HG02943 (cell line): ENCODE data around the gene CNOT10.
"Not testable (repeated sequence)": the region's sequence is repeated elsewhere in the genome, so short reads cannot be mapped to it uniquely, and the experiment has no call there.

Source experiments
- ATAC-seq: cut with Tn5 transposase; IDR thresholded peaks from one replicate; pipeline ENCODE4 v1.9.1; 2021; ENCODE audit warnings: mild to moderate bottlenecking, low read depth, moderate library complexity; ENCODE audit not compliant: unreplicated experiment

The CNOT10 gene

GRCh38 chr3:32686713-32687112 is 1.7 kb downstream of the CNOT10 start:
- ATAC-seq, result no peak

DNA sequence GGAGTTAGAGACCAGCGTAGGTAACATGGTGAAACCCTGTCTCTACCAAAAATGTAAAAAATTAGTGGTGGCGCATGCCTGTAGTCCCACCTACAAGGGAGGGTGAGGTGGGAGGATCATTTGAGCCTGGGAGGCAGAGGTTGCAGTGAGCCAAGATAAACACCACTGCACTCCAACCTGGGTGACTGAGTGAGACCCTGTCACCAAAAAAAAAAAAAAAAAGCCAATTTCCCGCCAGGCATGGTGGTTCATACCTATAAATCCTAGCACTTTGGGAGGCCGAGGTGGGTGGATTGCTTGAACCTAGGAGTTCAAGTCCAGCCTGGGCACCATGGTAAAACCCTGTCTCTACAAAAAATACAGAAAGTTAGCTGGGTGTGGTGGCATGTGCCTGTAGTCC is 6.9 kb downstream of the CNOT10 start:
- no peak for ATAC-seq

- no peak for ATAC-seq
Measured at GRCh38 chr3:32696523-32696922, 11.5 kb downstream of the CNOT10 start.

GRCh38 chr3:32698506-32698905 is 13.5 kb downstream of the CNOT10 start:
- ATAC-seq, result no peak

DNA sequence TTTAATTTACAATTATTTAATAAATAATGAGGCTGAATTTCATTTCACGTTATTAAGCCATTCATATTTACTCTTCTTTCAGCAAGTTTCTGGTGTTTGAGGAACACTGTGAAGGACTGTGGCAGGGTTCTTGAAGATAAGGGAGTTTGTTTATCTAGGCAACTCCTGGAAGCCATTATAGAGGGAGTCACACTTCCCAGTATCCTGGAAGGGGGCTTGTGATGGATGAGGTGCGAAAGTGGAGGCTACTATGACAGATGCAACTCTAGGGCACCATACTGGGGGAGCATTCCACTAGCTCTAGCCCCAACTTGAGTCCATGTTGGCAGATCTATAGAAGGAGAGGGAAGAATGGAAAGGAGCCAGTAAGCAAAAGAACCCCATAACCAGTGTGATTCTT is 14.4 kb downstream of the CNOT10 start:
- ATAC-seq, result no peak

DNA sequence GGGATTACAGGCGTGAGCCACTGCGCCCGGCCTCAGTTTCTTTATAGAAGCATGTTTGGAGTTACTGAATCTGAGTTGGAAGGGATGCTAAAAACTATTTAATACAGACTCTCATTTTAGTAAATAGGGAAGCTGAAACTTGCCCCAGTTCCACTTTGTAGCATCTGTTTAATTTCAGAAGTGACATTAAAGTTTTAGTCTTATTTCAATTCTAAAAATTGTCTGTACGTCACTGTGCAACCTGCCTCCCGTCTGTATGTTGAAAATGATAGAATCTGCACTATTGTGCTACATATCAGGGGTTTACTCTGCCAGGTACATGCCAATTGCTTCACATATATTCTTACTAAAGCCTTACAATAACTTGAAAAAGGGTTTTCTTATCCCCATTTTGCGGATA is 15.3 kb downstream of the CNOT10 start:
- ATAC-seq, result no peak

DNA sequence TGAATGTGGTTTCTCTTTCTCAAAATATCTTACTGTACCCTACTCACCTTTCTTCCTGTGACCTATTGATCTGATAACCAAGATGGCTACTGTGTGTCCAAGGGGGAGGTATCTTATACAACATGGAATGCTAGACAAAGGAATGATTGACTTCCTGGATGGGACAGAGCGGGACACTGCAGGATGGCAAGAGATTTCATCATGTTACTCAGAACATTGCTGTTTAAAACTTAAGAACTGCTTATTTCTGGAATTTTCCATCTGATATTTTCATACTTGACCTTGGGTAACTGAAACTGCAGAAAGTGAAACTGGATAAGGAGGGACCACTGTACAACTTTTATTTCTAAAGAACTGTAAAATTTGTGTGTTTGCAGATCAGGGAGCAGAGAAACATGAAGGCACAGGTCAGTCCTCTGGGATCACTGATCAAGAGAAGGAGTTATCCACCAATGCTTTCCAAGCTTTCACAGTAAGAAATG is 18.5 kb downstream of the CNOT10 start:
- ATAC-seq, result no peak

- no peak for ATAC-seq
Measured at GRCh38 chr3:32705232-32705631, 20.2 kb downstream of the CNOT10 start.

DNA sequence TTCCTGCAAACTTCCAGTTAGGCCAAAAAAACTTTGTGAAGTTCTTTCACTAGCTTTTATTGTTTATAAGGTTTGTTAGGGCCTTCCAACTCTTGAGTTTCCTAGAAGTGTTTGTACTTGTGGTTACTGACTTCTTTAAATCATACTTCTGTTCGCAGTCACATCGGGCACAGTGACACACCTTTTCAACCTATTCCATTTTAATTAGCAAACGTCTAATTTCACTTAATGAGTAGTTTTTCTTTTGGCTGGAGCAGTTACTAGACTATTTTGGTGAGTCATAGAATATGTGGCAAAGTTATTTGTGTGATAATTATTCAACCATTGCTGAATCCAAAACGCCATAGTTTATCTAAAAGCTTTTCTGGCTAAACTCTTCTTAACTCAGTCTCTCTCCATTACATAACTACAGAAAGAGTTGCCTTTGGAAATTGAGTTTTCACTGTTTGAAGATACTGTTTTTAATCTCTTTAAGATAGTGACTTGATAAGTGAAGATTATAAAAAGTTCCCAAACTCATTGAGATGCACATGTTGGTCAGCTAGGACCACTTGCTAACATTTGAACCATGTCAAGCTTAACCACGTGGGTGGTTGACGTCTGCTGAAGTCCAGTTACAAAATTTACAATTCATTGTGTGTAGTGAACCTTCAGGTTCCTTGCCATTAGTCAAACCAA is 21.5 kb downstream of the CNOT10 start:
- ATAC-seq, result no peak

- ATAC-seq, result no peak
Measured at GRCh38 chr3:32707026-32707370, 22.0 kb downstream of the CNOT10 start.

GRCh38 chr3:32708672-32709283 is 23.8 kb downstream of the CNOT10 start:
- no peak for ATAC-seq

GRCh38 chr3:32709346-32709745 is 24.4 kb downstream of the CNOT10 start:
- no peak for ATAC-seq

GRCh38 chr3:32712506-32713055 is 27.6 kb downstream of the CNOT10 start:
- ATAC-seq, result no peak

DNA sequence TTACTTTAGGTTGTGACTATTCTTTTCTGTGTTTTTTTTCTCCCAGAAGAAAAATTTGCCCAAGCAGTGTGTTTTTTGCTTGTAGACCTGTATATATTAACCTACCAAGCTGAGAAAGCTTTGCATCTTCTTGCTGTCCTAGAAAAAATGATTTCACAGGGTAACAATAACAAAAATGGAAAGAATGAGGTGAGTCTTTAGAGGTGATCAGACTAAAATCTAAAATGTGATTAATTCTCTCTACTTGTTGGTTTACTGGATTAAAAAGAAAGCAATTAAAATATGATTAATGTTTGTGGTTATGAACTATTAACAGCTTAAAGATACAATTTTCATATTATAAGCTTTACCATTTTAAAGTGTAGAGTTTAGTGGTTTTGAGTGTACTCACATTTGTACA is 28.2 kb downstream of the CNOT10 start:
- ATAC-seq, result no peak

DNA sequence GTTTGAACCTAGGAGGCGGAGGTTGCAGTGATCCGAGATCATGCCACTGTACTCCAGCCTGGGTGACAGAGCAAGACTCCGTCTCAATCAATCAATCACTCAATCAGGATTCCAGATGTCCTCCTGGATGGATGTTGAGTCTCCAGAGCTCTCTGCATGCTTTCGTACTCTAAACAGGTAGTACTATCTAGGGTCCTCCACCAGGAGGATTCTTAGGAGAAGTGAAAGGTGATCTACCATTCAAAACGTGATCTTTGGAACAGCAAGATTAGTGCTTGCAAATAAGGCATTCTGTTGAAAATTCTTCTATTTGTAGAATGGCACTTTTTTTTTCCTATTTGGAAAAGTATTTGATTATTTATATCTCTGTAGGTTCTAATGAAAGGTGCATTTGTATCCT is 34.3 kb downstream of the CNOT10 start:
- ATAC-seq, result no peak

GRCh38 chr3:32719931-32720330 is 34.9 kb downstream of the CNOT10 start:
- no peak for ATAC-seq

GRCh38 chr3:32725721-32726120 is 40.7 kb downstream of the CNOT10 start:
- no peak for ATAC-seq

DNA sequence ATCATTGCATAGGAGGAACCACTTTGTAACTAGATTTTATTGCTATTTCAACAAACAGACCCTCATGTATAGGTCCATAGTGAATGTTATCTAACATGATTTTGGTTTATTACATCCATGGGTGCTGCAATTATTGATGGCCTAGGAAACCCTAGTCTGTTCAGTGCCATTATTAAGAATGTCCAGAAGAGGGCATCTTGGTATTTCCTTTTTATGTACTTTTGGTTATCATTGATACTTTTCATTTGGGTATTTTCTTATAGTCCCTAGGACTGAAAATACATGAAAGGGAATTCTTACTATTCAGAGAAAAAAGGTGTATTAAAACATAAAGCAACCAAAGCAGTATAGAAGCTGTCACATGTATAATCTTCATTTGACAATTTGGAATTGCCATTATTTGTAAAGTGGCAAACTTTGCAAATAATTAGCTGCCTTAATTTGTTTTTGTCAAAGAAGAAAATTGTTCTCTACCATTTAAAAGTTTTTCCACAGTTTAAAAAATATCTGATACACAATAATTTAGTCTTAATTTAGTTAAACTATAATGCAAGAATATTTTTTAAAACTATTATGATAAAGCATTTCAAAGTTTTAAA is 48.7 kb downstream of the CNOT10 start:
- no peak for ATAC-seq

DNA sequence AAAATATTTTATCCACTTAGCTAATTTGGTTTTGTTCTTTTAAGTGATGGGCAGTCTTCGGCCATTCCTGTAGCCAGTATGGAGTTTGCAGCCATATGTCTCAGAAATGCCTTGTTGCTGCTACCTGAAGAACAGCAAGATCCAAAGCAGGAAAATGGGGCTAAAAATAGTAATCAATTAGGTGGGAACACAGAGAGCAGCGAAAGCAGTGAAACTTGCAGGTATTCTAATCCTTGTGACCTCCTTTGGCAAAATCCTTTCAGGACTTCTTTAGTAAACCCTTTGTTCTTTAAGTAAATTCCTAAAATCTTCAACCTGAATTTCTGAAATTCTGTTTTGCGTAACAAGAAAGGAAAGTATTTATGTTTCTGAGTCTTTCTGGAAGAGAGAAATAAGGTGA is 49.8 kb downstream of the CNOT10 start:
- no peak for ATAC-seq

DNA sequence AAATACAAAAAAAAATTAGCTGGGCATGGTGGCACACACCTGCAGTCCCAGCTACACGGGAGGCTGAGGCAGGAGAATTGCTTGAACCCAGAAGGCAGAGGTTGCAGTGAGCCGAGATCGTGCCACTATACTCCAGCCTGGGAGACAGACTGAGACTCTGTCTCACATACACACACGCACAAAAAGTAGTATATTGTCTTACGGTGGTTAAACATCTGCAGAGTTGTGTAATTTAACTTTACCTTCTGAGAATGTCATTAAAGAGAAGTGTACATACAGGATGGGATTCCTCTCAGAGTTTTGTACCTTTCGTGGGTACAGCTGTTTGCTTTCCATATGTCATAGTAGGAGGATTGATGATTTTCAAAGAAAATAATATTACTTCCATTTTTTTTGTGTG is 58.5 kb downstream of the CNOT10 start:
- ATAC-seq, result not testable (repeated sequence)

DNA sequence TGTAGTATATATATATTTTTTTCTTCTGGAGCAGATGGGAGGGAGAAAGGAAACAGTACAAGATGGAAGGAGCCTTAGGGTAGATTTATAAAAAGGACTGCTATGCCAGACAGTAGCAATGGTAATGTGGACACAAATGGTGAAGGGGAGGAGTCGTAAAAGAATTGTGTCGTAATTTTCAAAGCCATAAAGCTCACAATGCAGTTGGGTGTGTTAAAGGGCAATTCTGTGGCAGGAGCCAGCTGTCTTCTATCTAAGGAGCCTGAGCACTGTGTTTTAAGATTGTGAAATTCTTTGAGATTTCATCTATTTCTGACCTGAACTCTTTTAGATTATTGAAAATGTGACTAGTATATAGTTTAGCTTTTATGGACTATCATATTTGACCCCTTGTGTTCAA is 58.9 kb downstream of the CNOT10 start:
- ATAC-seq, result no peak

- no peak for ATAC-seq
Measured at GRCh38 chr3:32751377-32751776, 66.4 kb downstream of the CNOT10 start.
